Left ventricle myocardium inferior (tissue), 1 donor: ENCODE measurements around the gene CRACR2B. TPM values are rescaled to one million over a fixed set of nuclear protein-coding genes. Genes with fewer than 3 reads are reported as not detected.
A peak's percentile ranks its signal among the peaks of the same experiment; 100 is the strongest.

Source experiments
- DNase-seq: peaks from one replicate; pipeline ENCODE4 v3.0.0-alpha.2; 2020
- H3K27ac ChIP-seq: fragments of 200-600 bp; replicated peaks from 2 replicates; pipeline ENCODE4 v1.8.0; 2021
- H3K27me3 ChIP-seq: fragments of 200-600 bp; 2 replicates; pipeline ENCODE4 v1.8.0; 2021; ENCODE audit warnings: low read depth
- H3K36me3 ChIP-seq: fragments of 200-600 bp; 2 replicates; pipeline ENCODE4 v1.8.0; 2021
- H3K4me1 ChIP-seq: fragments of 200-600 bp; 2 replicates; pipeline ENCODE4 v1.8.0; 2021
- H3K4me3 ChIP-seq: fragments of 200-600 bp; 2 replicates; pipeline ENCODE4 v1.8.0; 2021; ENCODE audit warnings: mild to moderate bottlenecking, moderate library complexity
- H3K9me3 ChIP-seq: fragments of 200-600 bp; replicated peaks from 2 replicates; pipeline ENCODE4 v1.8.0; 2021
- CTCF ChIP-seq: fragments of 200-600 bp; IDR thresholded peaks from 2 replicates; pipeline ENCODE4 v1.8.0; 2021; ENCODE audit warnings: antibody characterized with exemption, mild to moderate bottlenecking, borderline replicate concordance
- intact Hi-C: fragments of 100-400 bp; cut with micrococcal nuclease; formaldehyde crosslinking; loops from one replicate; pipeline ENCODE4 v1.11.0; 2022
- total RNA-seq: library from RNA; stranded (reverse); fragmentation: NEBNext Ultra II Directional; extraction: Animal tissue kit (Norgen Biotek cat#: 25700); gene quantifications from one replicate; pipeline ENCODE4 v1.2.1, GENCODE V29; 2021
- donor health status: DM: no; HTN: yes; CAD: no; lungs with severe emphysema.

The CRACR2B gene
- total RNA-seq, 1 donor from 2014 or later = 23.2 TPM

DNA sequence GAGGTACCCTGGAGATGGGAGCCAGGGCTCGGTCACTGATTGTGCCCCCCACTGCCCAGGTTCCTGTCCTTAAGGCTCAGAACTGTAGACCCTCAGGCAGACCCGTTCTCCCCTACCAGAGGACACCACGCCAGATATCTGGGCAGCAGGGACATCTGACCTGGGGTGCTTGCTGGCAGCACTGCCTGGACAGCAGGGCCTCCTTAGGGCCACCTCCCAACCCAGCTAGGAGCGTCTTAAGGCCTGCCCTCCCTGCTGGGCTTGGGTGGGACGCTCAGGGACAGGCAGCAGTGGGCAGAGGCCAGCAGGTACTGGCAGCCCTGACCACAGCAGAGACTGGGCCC, 11.5 kb downstream of the CRACR2B start:
- Histone ChIP-seq H3K4me1 (peaks cover 97% of the 10 kb centered on the region), H3K27ac (peak overlapping the region; percentile 49), H3K27me3 (no peaks in the 10 kb centered on the region), H3K36me3 (peaks cover 50% of the 10 kb centered on the region), H3K9me3 (no peaks in the 10 kb centered on the region), H3K4me3 (no peak overlapping the region)
- intact Hi-C loops = no loop called here
- no peak for DNase-seq
- TF ChIP-seq CTCF = no peak

DNA sequence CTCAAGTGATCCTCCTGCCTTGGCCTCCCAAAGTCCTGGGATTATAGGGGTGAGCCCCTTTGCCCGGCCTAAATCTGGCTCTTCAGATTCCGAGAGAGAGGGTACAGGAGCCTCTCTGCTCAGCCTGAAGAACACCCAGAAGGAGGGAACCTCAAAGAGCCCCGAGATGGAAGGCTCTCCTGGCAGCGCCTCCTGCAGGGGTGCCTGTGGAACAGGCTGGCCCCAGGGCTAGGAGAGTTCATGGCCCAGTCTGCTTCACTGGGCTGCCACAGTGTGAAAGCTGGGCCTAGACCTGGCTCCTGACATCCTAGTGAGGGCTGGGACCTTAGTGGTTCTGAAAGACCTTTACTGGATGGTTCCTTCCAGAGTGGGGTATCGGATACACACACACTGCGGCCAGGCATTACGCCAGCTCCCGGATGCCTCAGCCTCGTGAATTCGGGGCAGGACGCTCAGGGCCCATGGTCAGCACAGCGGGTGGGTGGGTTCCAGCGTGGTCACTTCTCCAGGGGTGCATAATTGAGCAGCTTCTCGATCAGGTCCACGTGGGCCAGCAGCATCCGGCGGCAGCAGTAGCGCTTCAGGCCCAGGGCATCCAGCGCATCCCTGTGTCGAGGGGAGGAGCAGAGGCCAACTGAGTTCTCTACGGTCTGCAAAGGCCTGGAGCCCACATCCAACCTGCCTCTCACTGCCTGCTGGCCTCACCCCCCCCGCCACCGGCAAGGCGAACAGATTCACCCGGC, 12.3 kb downstream of the CRACR2B start:
- no peak for TF ChIP-seq CTCF
- H3K27ac ChIP-seq = peak overlapping the region; percentile 19

GRCh38 chr11:841981-842369, 14.3 kb downstream of the CRACR2B start:
- Histone ChIP-seq H3K9me3 (no peaks in the 10 kb centered on the region), H3K4me3 (peak overlapping the region; percentile 97), H3K27me3 (no peaks in the 10 kb centered on the region), H3K4me1 (peaks cover 99% of the 10 kb centered on the region), H3K36me3 (peaks cover 37% of the 10 kb centered on the region), H3K27ac (peak overlapping the region; percentile 97)
- no peak for DNase-seq
- intact Hi-C loops = no loop called here
- TF ChIP-seq CTCF = no peak

More for the DNA sequence above, 12.3 kb downstream of the CRACR2B start:
- Histone ChIP-seq H3K4me3 (peak overlapping the region; percentile 97), H3K9me3 (no peaks in the 10 kb centered on the region), H3K4me1 (peaks cover 97% of the 10 kb centered on the region), H3K36me3 (peaks cover 50% of the 10 kb centered on the region), H3K27me3 (no peaks in the 10 kb centered on the region)
- no peak for DNase-seq
- intact Hi-C loops = no loop called here

DNA sequence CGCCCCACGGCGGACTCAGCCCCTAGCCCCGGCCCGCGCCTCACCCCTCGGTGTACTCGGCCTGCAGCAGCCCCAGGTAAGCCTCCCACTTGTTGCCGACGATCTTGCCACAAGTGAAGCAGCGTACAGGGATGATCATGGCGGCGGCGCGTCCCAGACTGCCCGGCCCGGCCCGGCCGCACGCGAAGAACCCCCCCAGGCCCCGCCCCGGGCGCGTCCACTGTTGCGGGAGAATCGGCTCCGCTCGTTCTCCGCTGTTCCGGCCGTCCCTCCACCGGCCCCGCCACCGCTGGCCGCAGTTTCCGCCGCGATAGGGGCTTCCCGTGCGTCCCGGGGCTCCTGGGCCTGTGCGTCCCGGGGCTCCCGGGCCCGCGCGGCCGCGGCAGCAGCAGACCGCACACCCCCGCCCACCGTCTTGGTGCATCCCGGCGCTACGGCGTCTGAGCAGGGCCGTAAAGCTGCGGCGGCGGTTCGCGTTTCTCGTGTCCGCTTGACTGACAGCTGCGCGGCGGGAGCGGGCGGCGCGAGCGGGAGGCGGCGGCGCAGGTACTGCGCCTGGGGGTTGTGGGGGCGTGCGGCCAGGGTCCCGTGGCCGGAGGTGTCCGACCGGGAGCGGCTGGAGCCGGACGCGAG, 14.8 kb downstream of the CRACR2B start, which contains the start of the genes POLR2L and TSPAN4:
Gene POLR2L (minus strand): TSS at position 160 of the 633 bp plus-strand sequence. CDS start 21 bp downstream, at position 139.
Gene TSPAN4 (plus strand): TSS at position 483 of the 633 bp plus-strand sequence. CDS start 7,453 bp downstream, outside the sequence.
- DNase-seq = peak; percentile 93
- intact Hi-C loops = no loop called here

More for the DNA sequence above, 14.8 kb downstream of the CRACR2B start, which contains the start of the genes POLR2L and TSPAN4:
- Histone ChIP-seq H3K4me3 (peak within 1 kb of the TSS; percentile 97), H3K4me1 (peaks cover 97% of the 10 kb centered on the region), H3K27me3 (no peaks in the 10 kb centered on the region), H3K9me3 (no peaks in the 10 kb centered on the region), H3K27ac (peak within 1 kb of the TSS; percentile 97), H3K36me3 (peaks cover 32% of the 10 kb centered on the region)
- no peak for TF ChIP-seq CTCF
